K562 (cell line): ENCODE results near the gene MYBL2. TPM values are rescaled to one million over a fixed set of nuclear protein-coding genes. Genes with fewer than 3 reads are reported as not detected.
A peak's percentile ranks its signal among the peaks of the same experiment; 100 is the strongest.

Source experiments
- CTCF ChIP-seq, 3 experiments: IDR thresholded peaks in 2 of 3; conservative IDR thresholded peaks in 1 of 3; 2 replicates each; pipeline ENCODE4 v1.5.1; 2011 to 2012; ENCODE audit warnings: low read length in 3 of 3, mild to moderate bottlenecking in 3 of 3, control low read depth in 2 of 3, improper control_type of control experiment in 1 of 3, inconsistent platforms in 1 of 3, low read depth in 1 of 3, mixed read lengths in 1 of 3, moderate library complexity in 1 of 3; ENCODE audit not compliant: insufficient read depth in 2 of 3
- MITF ChIP-seq: IDR thresholded peaks from 2 replicates; pipeline ENCODE4 v1.6.1; 2014; ENCODE audit warnings: antibody characterized with exemption
- REST ChIP-seq, 2 experiments: fragments of 450-650 bp; formaldehyde crosslinking in 1 of 2; IDR thresholded peaks; 2 replicates each; pipeline versions ENCODE4 v1.4.0 to v1.6.1; 2014 to 2020; ENCODE audit warnings: mild to moderate bottlenecking in 2 of 2, borderline replicate concordance in 1 of 2, low read depth in 1 of 2
- RNF2 ChIP-seq: sonication (generic); IDR thresholded peaks from 2 replicates; pipeline ENCODE4 v1.6.1; 2016
- SREBF2 ChIP-seq: sonication (generic); formaldehyde crosslinking; IDR thresholded peaks from 2 replicates; pipeline ENCODE4 v1.4.0; 2020; ENCODE audit warnings: mild to moderate bottlenecking, missing genetic modification reagents
- ZNF639 ChIP-seq, 2 experiments: fragments of 200-800 bp in 1 of 2; sonication (Bioruptor generic) in 1 of 2; sonication (generic) in 1 of 2; formaldehyde crosslinking in 1 of 2; IDR thresholded peaks in 1 of 2; conservative IDR thresholded peaks in 1 of 2; 2 replicates each; pipeline versions ENCODE4 v1.5.0 to v1.6.1; 2016 to 2020; ENCODE audit warnings: missing compliant biosample characterization in 1 of 2, missing genetic modification characterization in 1 of 2, missing genetic modification reagents in 1 of 2
- polyA plus RNA-seq, 8 experiments: library from polyadenylated mRNA; depleted of rRNA in 4 of 8; stranded (reverse) in 5 of 8; unstranded in 3 of 8; fragments of >200 nt; fragmentation: Nextera tagmentation in 2 of 8; fragmentation: Illumina TruSeq in 1 of 8; extraction: Ambion mirVana in 2 of 8; extraction: Trizol in 1 of 8; gene quantifications; 2 replicates each; pipeline versions ENCODE4 v1.2.1 to v1.2.3, GENCODE V29; 2011 to 2014; ENCODE audit warnings: inconsistent platforms in 1 of 8, missing spikeins in 1 of 8
- total RNA-seq, 7 experiments: library from RNA; depleted of rRNA in 6 of 7; stranded (reverse); fragments of >200 nt in 6 of 7; fragmentation: Illumina TruSeq in 2 of 7; extraction: Trizol in 2 of 7; gene quantifications; 2 replicates each; pipeline versions ENCODE4 v1.2.1 to v1.2.3, GENCODE V29; 2011 to 2021; ENCODE audit warnings: low replicate concordance in 1 of 7

The MYBL2 gene
- total and polyA plus RNA-seq, 9 of the 15 experiments (the other 6 are each of a cell fraction or from before 2014, with no cell fraction given): 4.4 to 169 (median 52.5) TPM

- no peak for TF ChIP-seq REST (IDR thresholded peaks at IDR 0.05; ENCODE audit: borderline replicate concordance)
- TF ChIP-seq REST (CRISPR knock-in tag; IDR thresholded peaks at IDR 0.05; ENCODE audit: low read depth): no peak
- no peak for TF ChIP-seq SREBF2 (CRISPR knock-in tag)
- TF ChIP-seq CTCF (IDR thresholded peaks at IDR 0.05 in 2 of 3, conservative IDR thresholded peaks at IDR 0.05 in 1 of 3; ENCODE audit: insufficient read depth in 2 of 3, low read depth in 1 of 3, low read length in 3 of 3): peak in 2 of 3 experiments; percentile 11 to 25; a peak in 1 of 6 replicates
- TF ChIP-seq MITF: no peak
- TF ChIP-seq RNF2: no peak
- no peak for TF ChIP-seq ZNF639 (CRISPR knock-in tag; conservative IDR thresholded peaks at IDR 0.05 in 1 of 2, IDR thresholded peaks at IDR 0.05 in 1 of 2)
Observed at GRCh38 chr20:43681468-43681942, 14.6 kb downstream of the MYBL2 start (continued).
